Left ventricle myocardium inferior (tissue), 1 donor: Measurements from ENCODE around the gene HEATR5A. TPM values are rescaled to one million over a fixed set of nuclear protein-coding genes. Genes with fewer than 3 reads are reported as not detected.

Experiments
- DNase-seq: peaks from one replicate; pipeline ENCODE4 v3.0.0-alpha.2; 2020
- H3K27ac ChIP-seq: fragments of 200-600 bp; replicated peaks from 2 replicates; pipeline ENCODE4 v1.8.0; 2021
- H3K27me3 ChIP-seq: fragments of 200-600 bp; 2 replicates; pipeline ENCODE4 v1.8.0; 2021; ENCODE audit warnings: low read depth
- H3K36me3 ChIP-seq: fragments of 200-600 bp; 2 replicates; pipeline ENCODE4 v1.8.0; 2021
- H3K4me1 ChIP-seq: fragments of 200-600 bp; 2 replicates; pipeline ENCODE4 v1.8.0; 2021
- H3K4me3 ChIP-seq: fragments of 200-600 bp; 2 replicates; pipeline ENCODE4 v1.8.0; 2021; ENCODE audit warnings: mild to moderate bottlenecking, moderate library complexity
- H3K9me3 ChIP-seq: fragments of 200-600 bp; replicated peaks from 2 replicates; pipeline ENCODE4 v1.8.0; 2021
- CTCF ChIP-seq: fragments of 200-600 bp; IDR thresholded peaks from 2 replicates; pipeline ENCODE4 v1.8.0; 2021; ENCODE audit warnings: antibody characterized with exemption, mild to moderate bottlenecking, borderline replicate concordance
- intact Hi-C: fragments of 100-400 bp; cut with micrococcal nuclease; formaldehyde crosslinking; loops from one replicate; pipeline ENCODE4 v1.11.0; 2022
- total RNA-seq: library from RNA; stranded (reverse); fragmentation: NEBNext Ultra II Directional; extraction: Animal tissue kit (Norgen Biotek cat#: 25700); gene quantifications from one replicate; pipeline ENCODE4 v1.2.1, GENCODE V29; 2021
- donor health status: DM: no; HTN: yes; CAD: no; lungs with severe emphysema.

Gene HEATR5A
- total RNA-seq, 1 donor from 2014 or later, result 51.8 TPM

- H3K4me3 ChIP-seq, result no peak overlapping the region
- no peak for DNase-seq
- H3K27ac ChIP-seq, result no peak overlapping the region
- no peaks in the 10 kb centered on the region for H3K9me3 ChIP-seq
- H3K36me3 ChIP-seq, result peaks cover 91% of the 10 kb centered on the region
- H3K27me3 ChIP-seq, result no peaks in the 10 kb centered on the region
- TF ChIP-seq CTCF, result no peak
- intact Hi-C loops, result no loop called here
- H3K4me1 ChIP-seq, result no peaks in the 10 kb centered on the region
Observed at GRCh38 chr14:31346097-31346496, 74.3 kb downstream of the HEATR5A start.

GRCh38 chr14:31341280-31341679 lies 79.1 kb downstream of the HEATR5A start:
- TF ChIP-seq CTCF, result no peak
- no peak overlapping the region for H3K4me3 ChIP-seq
- intact Hi-C loops, result no loop called here
- no peaks in the 10 kb centered on the region for H3K27me3 ChIP-seq
- peaks cover 72% of the 10 kb centered on the region for H3K36me3 ChIP-seq
- no peak overlapping the region for H3K27ac ChIP-seq
- H3K9me3 ChIP-seq, result no peaks in the 10 kb centered on the region
- no peaks in the 10 kb centered on the region for H3K4me1 ChIP-seq
- DNase-seq, result no peak

- TF ChIP-seq CTCF, result no peak
- H3K27ac ChIP-seq, result no peak overlapping the region
- intact Hi-C loops, result no loop called here
- no peaks in the 10 kb centered on the region for H3K4me1 ChIP-seq
- no peak for DNase-seq
- no peaks in the 10 kb centered on the region for H3K9me3 ChIP-seq
- no peaks in the 10 kb centered on the region for H3K27me3 ChIP-seq
- H3K4me3 ChIP-seq, result no peak overlapping the region
- peaks cover 71% of the 10 kb centered on the region for H3K36me3 ChIP-seq
Observed at GRCh38 chr14:31340297-31341063, 79.9 kb downstream of the HEATR5A start.

- H3K27me3 ChIP-seq, result no peaks in the 10 kb centered on the region
- H3K9me3 ChIP-seq, result no peaks in the 10 kb centered on the region
- no peak overlapping the region for H3K4me3 ChIP-seq
- intact Hi-C loops, result no loop called here
- TF ChIP-seq CTCF, result no peak
- no peak overlapping the region for H3K27ac ChIP-seq
- no peak for DNase-seq
- no peaks in the 10 kb centered on the region for H3K4me1 ChIP-seq
- peaks cover 70% of the 10 kb centered on the region for H3K36me3 ChIP-seq
Observed at GRCh38 chr14:31339743-31340142, 80.6 kb downstream of the HEATR5A start.

GRCh38 chr14:31337331-31337730 lies 83.0 kb downstream of the HEATR5A start:
- Histone ChIP-seq H3K27me3 (no peaks in the 10 kb centered on the region), H3K36me3 (peaks cover 75% of the 10 kb centered on the region), H3K27ac (no peak overlapping the region), H3K9me3 (no peaks in the 10 kb centered on the region), H3K4me1 (no peaks in the 10 kb centered on the region), H3K4me3 (no peak overlapping the region)
- no peak for DNase-seq
- intact Hi-C loops, result no loop called here
- TF ChIP-seq CTCF, result no peak
